Measurements from ENCODE around the gene NAPA.
"Not testable (repeated sequence)": the region's sequence is repeated elsewhere in the genome, so short reads cannot be mapped to it uniquely, and the experiment has no call there.

The NAPA gene

DNA sequence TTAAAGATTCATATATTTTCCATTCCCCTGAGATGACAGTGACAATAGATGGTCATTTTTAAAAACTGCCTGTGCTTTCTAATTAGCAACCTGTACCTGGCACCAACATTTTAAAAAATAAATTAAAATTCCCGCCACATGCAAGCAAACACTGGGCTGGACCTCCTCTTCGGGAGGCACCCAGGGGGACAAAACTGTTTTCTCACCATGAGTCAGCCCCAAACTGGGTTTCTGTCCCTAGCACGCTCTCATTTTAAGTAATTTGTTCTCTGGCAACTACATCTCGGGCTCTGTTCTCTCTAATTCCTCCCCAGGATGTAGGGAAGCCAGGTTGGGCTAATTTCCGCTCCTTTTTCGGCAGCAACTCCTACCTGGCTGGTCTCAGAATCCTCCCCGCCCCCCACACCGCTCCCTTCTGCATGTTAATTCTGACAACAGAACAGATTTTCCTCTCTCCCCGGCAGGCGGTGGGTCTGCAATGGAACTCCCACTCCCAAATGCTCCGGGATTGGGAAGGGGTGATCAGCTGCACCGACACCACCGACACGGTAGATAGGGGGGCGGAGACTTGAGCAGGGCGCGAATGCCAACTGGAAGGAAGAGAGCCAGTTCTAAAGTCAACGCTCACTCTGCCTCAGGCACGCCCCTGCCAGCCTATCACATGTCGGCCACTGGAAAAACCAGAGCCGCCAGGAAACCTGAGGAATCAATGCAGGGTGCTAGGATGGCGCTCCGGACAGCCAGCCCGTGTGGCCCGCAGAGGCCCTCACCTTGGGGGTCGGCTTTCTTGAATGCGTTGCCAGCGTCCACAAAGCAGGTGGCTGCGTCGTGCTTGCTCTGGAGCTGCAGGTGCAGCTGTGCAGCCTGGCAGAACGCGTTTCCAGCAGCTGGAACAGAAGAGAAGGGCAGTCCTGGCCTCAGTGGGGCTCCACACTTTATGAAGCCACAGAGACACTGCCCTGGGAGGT, 14.7 kb downstream of the NAPA start:
- DNase-seq = no peak

DNA sequence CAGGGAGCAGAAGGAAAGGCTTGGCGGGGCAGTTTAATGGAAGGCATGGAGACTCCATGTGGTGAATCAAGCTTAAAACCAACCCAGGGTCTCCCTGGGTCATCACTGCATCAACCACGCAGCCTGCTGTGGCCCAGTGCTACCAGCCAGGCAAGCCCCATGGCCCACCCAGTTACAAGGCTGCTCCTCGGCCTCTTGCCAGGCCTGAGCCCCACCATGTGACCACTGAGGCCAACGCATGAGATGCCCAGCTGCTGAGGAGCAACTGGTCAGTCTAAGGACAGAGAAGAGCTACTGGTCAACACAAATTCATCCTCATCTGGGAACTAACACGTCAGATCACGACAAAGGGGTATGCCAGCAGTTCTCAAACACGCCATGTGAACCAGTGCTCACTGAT, 15.5 kb downstream of the NAPA start:
- DNase-seq = no peak

DNA sequence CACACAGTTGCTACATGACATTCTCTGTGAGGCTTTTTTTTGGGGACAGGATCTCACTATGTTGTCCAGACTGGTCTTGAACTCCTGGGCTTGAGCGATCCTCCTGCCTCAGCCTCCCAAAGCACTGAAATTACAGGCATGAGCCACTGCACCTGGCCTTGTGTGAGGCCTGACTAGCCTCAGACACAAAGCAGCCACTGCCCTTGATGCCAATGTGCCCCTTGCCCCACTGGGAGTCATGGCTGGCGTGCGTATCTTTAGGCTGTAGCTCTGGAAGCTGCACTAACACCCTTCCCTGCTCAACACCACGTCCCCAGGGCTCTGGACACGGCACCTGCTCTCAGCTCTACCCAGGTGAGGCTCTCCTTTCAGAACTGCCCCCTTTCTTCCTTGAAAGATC, 16.3 kb downstream of the NAPA start:
- DNase-seq = no peak

DNA sequence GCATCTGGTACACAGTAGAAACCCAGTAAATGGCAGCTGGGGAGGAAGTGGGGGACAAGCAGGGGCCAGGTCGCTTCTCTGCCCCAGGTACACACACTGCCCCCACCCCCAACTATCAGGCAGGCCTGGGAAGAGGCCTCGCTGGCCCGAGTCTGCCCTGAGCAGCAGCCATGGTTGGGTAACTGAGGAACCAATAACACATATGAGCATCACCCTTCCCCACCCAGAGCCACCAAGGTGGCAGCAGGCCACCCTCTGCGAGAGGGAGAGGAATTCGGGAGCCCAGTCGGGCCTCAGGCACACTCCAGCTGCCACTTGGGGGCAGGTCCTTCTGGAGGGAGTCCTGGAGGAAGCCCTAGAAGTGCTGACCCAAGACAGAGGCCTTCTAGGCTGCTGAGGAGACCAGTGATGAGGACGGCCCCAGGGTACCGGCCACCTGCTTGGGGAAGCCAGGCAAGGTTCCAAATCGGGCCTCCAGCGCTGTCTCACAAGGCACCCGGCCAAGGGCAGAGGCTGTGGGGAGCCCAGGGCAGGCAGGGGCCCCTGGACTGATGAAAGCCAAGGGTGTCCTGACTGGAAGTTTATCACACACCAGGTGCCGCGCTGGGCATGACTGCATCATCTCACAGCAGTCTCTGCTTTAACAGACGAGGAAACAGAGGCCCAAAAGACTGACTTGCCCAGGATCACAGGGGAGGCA, 16.9 kb downstream of the NAPA start:
- no peak for DNase-seq

DNA sequence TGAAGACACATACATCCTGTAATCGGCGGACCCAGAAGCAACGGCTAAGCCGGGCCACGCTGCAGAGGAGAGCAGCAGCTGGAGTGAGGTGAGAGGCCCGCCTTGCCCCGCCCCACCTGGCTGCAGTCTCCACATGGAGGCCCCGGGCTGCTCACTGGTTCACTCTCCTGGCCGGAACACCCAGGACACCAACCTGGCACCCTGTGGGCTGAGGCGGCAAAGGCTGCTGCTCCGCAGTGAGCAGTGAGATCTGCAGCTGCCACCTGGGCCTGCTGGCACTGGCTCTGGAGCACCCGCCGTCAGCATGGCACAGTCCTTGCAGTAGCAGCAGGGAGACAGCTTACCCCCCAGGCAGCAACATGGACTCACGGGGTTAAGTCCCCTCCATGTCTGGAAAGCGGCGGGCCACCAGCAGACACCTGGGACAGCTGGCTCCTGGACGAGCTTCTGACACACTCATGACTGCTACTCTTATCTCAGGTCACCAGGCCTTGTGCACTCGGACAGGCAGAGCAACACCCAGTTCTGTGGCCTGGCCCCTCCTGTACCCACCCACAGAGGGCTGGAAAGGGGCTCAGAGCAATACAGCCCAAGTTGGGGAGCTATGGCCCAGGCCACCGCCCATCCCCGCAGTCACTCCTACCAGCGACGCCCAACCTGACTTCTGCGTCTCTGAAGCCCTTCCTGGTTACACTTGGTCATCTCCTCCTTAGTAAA, 17.7 kb downstream of the NAPA start:
- no peak for DNase-seq

DNA sequence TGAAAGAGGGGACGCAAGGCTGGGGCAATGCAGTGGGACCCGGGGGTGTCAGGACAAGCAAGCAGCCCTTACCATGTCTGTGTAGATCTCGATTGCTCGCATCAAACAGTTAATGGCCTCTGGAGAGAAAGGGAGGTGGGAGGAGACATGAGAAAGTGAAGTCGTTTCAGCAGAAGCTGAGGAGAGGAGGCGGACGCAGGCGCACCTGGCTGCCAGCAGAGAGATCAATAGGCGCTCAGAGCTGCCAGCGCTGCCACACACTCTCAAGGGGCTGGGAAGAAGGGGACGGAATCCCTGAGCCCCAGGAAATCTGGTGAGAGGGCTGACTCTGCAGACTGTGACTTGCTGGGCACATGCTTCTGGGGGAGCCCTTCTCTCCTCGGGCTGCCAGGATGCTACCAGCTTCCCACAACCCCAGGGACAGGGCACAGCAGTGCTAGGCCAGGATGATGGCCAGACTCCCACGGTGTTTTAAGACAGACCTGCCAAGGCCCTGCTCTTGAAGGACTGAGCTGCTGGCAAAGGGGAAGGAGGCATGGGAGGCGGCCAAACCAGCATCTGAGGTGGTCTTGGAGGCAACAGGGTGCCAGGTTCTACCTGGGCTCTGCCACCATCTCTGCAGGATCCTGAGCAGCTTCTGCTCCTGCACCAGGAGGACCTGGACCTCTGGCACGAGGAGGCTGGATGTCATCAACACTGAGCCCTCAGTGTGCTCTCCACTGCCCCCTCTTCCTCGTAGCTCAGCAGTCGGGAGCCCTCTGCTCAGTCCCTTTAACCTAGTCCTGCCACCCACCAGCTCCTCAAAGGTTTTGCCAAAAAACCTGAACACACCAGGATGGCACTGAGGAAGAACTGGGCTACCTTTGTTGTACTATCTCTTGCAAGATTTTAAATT, 19.1 kb downstream of the NAPA start:
- DNase-seq = no peak

DNA sequence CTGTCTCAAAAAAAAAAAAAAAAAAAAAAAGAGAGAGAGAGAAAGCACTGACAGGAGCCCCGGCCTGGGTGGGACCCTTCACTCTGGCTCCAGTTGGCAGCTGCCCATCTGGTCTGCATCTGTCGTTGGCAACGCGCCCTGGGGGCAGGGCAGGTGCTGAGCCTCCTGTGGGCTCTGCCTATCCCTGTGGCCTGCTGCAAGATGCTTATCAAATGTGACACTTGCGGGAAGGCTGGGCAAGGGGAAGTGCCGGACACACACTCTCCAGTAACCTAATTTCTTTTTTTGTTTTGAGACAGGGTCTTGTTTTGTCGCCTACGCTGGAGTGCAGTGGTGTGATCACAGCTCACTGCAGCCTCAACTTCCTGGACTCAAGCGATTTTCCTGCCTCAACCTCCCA, 20.1 kb downstream of the NAPA start:
- DNase-seq = no peak

DNA sequence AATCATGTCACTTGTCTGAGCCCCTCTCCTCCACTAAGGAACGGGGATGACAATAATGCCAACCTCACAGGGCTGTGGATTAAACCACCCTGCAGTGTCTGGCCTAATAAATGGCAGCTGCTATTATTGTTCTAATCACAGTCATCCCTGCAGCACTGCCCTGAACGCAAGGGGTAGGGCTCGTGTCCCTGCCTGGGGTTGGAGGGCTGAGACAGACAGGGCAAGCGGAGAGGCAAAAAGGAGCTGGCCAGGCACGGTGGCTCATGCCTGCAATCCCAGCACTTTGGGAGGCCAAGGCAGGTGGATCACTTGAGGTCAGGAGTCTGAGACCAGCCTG, 20.7 kb downstream of the NAPA start:
- DNase-seq = no peak

DNA sequence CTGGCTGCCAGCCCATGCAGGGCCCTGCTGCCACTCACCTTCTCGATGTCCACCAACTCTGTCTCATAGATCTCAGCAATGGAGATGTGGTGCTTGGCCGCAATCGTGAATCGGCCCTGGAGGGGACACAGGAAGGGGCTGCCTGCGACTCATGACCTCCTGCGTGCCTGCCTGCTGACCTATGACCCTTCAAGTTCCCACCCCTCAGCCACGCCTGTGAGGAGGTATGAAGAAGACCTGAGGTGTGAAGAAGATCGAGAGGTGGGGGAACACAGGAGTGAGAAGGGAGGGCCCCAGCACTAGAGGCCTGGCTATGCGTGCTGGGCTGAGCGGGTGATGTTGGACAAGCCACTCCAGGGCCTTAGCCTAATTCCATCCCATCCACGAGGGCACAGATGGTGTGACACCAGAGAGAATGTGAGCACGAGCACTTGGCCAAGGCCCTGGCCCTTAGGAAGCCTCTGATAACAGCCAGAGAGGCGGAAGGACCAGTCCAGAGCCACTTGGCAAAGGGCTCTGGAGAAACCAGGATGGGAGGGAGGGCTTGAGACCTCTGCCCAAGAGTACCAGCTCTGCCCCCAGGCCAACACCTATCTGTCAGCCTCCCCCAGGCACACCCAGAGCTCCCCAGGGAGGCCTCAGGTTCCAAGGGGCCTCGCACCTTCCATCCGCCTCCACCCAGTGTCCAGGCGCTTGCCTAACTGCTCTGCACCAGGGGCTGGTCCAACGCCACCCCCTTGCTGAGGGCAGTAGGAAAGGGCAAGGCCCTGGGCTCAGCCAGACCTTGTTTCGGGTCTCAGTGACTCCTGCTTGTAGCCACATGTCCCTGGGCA, 21.3 kb downstream of the NAPA start:
- DNase-seq = no peak

DNA sequence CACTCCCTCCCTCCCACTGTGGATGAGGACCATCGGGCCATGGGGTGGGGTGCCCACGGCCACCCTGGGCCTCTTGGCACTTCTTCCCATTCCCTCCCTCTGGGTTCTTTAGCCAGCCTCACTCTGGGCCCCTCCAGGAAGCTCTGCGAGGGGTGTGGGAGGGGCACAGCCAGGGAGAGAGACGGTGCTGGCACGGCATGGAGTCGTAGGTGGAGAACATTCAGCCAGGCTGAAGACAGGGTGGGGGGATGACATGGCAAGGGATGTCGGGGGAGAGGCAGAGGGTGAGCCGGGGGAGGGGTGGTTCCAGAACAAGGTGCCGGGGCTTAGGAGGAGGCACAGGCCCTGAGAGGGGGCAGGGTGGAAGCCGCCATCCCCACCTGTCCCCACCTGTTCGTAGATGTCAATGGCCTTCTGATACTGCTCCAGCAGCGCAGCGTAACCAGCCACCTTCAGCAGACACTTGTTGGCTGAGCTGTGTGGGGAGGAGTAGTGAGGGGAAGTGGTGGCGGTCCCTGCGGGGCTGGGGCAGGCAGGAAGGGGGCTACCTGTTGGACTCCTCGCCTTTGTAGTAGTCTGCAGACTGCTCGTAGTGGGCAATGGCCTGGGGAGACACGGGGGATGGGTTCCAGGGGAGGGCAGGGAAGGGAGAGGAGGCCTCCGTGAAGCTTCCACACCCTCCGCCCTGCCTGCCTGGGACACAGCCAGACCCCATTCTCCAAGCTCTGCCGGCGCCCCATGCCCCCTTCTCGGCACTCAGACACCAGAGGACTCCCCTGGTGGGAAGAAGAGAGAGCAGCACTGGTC, 22.1 kb downstream of the NAPA start:
- DNase-seq = no peak

DNA sequence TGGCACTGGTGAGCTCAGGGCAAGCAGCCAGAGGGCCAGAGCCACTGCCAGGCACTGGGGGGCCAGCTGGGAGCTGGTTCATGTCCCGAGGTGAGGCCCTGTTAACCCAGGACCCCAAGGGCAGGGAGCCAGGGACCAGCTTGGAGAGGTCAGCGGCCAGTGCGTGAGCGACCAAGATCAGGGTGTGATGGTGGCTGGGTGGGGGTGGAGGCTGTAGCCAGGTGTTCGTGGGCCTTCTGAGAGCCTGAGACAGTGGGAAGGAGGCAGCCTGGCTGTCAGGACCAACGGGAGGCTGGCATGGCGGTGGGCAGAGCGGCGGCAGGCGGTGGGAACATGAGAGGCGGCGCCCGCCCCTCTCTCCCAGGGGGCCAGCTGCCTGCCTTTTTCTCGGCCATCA, 22.7 kb downstream of the NAPA start:
- no peak for DNase-seq

DNA sequence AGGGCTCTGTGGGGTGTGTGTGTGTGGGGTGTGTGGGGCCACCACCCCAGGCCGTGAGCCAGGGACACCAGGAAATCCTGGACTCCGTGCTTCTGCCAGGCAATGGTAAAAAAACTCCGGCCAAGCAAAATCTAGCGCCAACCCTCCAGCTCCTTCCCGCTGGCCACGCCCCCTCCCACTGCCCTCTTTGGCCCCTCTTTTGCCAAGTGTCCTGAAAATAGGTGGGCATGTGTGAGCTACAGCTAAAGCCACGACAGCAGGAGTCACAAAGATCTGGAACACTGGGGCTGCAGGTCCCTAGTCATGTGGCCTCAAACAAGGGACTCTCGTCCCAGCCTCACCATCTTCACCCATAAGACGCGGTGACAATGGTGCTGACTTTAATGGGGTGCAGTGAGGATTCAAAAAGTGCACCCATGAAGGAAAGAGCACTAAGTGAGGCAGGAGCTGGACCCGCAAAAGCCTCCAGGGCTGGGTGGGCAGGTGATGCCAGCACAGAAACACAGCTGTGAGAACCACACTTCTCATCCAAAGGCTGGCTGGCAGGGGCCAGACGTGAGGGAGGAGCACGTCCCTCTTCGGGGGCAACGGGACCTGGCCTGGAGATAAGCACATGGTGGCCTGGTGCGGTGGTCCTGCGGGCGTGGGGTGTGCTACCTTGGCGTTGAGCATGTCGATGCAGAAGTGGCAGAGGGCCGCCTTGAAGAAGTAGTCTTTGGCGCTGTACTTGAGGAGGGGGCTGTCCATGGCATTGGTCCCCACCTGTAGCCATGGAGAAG, 23.3 kb downstream of the NAPA start:
- DNase-seq = no peak

DNA sequence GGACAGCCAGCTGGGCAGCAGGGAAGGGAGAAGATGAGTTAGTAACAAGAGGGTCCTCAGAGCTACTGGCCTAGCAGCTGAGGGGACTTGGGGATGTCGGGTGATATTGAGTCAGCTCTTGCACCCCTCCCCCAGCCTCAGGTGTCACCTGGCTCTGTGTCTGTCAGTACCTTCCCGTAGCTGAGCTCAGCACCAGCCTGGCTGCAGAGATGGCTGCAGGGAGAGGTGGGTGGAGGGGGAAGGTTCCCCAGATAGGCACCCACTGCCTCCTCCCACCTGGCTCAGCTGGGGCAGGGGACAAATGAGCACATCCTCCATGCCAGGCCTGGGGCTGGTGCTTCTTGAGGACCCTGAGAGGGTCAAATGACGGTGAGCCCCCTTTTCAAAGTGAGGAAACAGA, 24.0 kb downstream of the NAPA start:
- DNase-seq = no peak

DNA sequence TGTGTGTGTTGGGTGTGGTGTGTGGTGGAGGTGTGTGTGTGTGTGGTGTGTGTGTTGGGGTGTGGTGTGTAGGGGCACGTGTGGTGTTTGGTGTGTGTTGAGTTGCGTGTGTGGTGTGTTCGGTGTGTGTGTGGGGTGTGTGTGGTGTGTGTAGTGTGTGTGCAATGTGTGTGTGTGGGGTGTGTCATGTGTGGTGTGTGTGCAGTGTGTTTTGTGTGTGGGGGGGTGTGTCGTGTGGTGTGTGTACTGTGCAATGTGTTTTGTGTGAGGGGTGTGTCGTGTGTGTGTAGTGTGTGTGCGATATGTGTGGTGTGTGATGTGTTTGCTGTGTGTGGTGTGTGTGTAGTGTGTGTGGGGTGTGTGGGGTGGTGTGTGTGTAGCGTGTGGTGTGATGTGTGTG, 24.8 kb downstream of the NAPA start:
- peak in 1 of 5 experiments; percentile 20 for DNase-seq

DNA sequence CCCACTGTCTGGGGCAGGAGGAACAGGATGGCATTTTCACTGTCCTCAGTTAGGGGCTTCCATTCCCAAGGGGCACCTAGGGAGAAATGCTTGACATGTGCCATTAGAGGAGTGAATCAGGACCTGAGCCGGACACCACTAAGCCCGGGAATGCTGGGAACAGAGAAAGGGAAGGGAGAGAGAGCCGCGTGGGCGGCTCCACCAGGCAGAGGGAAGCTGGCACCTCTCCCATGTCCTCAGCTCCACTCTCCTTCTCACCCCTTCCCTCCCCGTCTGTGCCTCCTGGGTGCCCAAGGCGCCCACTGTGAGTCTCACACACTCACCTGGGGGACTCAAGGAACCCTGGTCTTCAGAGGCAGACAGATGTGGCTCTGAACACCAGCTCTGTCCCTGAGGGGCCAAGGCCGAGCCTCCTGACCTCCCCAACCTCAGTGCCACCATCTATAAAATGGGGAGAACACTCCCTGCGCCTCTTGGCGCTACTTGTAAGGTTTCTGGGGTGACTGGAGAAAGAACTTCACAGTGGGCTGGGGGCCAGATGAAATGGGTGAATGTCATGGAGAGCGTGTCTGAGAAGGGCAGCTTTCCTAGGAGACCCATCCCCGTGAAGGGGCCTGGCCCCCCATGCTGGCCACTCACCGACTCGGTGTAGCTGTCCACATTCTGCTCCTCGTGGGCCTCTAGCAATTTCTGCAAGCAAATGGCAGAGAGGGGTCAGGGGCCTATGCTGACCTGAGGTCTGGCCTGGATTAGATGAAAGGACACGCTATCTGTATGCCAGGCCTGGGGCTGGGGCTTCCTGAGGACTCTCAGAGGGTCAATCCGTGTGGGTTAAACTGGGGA, 25.6 kb downstream of the NAPA start:
- no peak for DNase-seq

DNA sequence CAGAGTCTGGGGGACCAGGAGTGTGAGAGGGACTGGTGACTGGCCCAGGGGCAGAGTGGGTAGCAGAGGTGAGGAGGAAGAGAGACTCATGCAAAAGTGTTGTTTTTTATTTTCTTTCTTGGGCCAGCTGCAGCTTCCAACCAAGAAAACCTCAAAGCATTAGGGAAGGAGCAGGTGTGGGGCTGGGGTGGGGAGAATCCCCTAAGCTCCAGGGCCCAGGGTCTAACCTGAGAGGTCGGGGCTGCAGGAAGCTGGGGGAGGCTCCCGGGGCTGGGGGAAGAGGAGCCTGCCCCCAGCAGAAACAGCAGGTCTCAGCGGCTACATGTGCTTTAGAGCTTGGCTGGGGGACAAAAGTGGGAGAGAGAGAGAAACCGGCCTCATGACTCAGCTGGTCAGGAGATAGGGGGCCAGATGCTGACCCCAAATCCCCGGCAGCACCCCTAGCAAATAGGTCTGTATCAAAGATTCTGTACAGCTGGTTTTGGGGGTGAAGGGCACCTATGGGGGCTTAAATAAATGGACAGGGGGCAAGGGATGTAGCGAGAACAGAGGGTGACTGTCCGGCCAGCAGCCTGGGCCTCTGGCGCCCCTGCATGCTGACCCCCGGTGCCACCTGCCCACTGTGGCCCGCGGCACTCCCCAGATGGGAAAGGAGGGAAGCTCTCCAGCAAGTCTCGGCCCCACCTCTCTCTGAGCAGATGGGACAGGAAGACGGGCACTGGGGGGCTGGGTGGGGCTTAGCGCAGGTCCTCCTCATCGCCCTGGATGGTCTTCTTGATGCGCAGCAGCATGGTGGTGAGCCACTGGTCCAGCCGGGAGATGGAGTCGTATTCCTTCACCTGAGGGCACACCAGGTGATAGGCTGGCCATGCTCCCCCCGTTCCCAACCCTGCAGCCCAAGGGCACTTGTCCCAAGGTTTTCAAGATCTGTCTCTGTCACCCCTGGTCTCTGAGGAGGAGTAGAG, 27.0 kb downstream of the NAPA start:
- DNase-seq = no peak

DNA sequence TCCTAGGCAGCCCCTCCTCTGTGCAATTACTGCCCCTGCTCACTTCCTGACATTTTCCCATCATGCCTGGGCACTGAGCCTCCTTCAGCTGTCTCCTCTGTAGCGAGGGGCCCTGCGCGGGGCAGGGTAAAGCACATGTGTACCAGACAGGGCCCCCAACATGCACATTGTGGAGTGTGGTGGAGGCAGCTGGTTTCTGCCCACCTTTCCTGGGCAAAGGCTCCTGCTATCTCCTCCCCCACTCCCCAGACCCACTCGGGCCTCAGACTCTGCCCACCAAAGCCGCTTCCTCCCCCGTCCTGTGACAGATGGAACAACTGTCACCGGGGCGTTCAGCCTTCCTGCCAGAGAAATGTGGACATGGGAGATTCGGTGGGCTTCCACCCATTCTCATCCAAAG, 28.0 kb downstream of the NAPA start:
- DNase-seq = no peak

DNA sequence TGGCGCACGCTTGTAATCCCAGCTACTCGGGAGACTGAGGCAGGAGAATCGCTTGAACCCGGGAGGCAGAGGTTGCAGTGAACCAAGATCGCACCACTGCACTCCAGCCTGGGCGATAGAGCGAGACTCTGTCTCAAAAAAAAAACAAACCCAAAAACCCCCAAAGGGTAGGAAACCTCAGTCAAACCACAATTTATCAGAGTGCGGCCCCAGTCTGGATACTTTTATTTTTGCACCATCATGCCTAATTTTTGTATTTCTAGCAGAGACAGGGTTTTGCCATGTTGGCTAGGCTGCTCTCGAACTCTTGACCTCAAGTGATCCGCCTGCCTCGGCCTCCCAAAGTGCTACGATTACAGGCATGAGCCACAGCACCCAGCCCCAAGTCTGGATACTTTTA, 28.6 kb downstream of the NAPA start:
- not testable (repeated sequence) for DNase-seq

Measured in T-helper 2 cell (primary cell).